ENCODE data around the gene CDKN2B.
"Not testable (repeated sequence)": the region's sequence is repeated elsewhere in the genome, so short reads cannot be mapped to it uniquely, and the experiment has no call there.

Gene CDKN2B

GRCh38 chr9:21964925-21965385, 44.1 kb downstream of the CDKN2B start:
- Histone ChIP-seq H3K4me1 (ENCODE audit: control insufficient read depth, low read depth, low read length) (peaks cover 18% of the 10 kb centered on the region), H3K36me3 (ENCODE audit: control insufficient read depth, low read depth, low read length) (no peaks in the 10 kb centered on the region), H3K4me3 (ENCODE audit: low read length) (peak overlapping the region; percentile 54), H3K27me3 (ENCODE audit: control insufficient read depth, insufficient read depth, low read length) (peaks cover 85% of the 10 kb centered on the region), H3K27ac (ENCODE audit: low read length) (no peak overlapping the region), H3K9ac (ENCODE audit: low read length) (no peak overlapping the region), H3K9me3 (ENCODE audit: control insufficient read depth, low read depth, low read length) (no peaks in the 10 kb centered on the region)

- no peaks in the 10 kb centered on the region for H3K36me3 ChIP-seq (ENCODE audit: control insufficient read depth, low read depth, low read length)
- H3K27ac ChIP-seq (ENCODE audit: low read length) = no peak overlapping the region
- no peaks in the 10 kb centered on the region for H3K9me3 ChIP-seq (ENCODE audit: control insufficient read depth, low read depth, low read length)
- peaks cover 15% of the 10 kb centered on the region for H3K4me1 ChIP-seq (ENCODE audit: control insufficient read depth, low read depth, low read length)
- no peak overlapping the region for H3K9ac ChIP-seq (ENCODE audit: low read length)
- H3K4me3 ChIP-seq (ENCODE audit: low read length) = no peak overlapping the region
- H3K27me3 ChIP-seq (ENCODE audit: control insufficient read depth, insufficient read depth, low read length) = peaks cover 51% of the 10 kb centered on the region
These were observed 47.5 kb downstream of the CDKN2B start for GRCh38 chr9:21961569-21961968.

DNA sequence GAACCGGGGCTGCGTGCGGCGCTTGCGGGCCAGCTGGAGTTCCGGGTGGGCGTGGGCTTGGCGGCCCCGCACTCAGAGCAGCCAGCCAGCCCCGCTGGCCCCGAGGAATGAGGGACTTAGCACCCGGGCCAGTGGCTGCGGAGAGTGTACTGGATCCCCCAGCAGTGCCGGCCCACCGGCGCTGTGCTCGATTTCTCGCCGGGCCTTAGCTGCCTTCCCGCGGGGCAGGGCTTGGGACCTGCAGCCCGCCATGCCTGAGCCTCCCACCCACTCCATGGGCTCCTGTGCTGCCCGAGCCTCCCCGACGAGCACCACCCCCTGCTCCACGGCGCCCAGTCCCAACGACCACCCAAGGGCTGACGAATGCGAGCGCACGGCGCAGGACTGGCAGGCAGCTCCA, 49.8 kb downstream of the CDKN2B start:
- H3K9me3 ChIP-seq (ENCODE audit: control insufficient read depth, low read depth, low read length); H3K4me1 ChIP-seq (ENCODE audit: control insufficient read depth, low read depth, low read length); H3K27ac ChIP-seq (ENCODE audit: low read length); H3K36me3 ChIP-seq (ENCODE audit: control insufficient read depth, low read depth, low read length); H3K4me3 ChIP-seq (ENCODE audit: low read length); H3K9ac ChIP-seq (ENCODE audit: low read length): not testable (repeated sequence)
- H3K27me3 ChIP-seq (ENCODE audit: control insufficient read depth, insufficient read depth, low read length) = peaks cover 28% of the 10 kb centered on the region

DNA sequence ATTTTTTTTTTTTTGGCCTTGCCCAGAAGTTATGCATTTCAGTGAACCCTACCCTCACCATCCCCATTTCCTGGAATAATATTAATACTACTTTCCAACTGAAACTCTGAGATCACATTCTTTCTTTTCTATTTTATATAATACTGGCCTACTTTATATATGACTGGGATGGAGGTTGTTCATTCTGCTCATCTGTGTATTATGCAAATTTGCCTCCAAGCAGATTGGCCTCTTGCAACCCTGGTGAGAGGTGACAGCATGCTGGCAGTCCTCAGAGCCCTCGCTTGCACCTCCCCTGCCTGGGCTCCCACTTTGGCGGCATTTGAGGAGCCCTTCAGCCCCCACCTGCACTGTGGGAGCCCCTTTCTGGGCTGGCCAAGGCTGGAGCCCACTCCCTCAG, 50.3 kb downstream of the CDKN2B start:
- Histone ChIP-seq H3K27me3 (ENCODE audit: control insufficient read depth, insufficient read depth, low read length) (peaks cover 24% of the 10 kb centered on the region), H3K9me3 (ENCODE audit: control insufficient read depth, low read depth, low read length) (no peaks in the 10 kb centered on the region), H3K4me1 (ENCODE audit: control insufficient read depth, low read depth, low read length) (no peaks in the 10 kb centered on the region), H3K4me3 (ENCODE audit: low read length) (no peak overlapping the region), H3K36me3 (ENCODE audit: control insufficient read depth, low read depth, low read length) (no peaks in the 10 kb centered on the region), H3K9ac (ENCODE audit: low read length) (no peak overlapping the region), H3K27ac (ENCODE audit: low read length) (no peak overlapping the region)

Data from iPS-18a (cell line).